LNCAP (cell line): ENCODE results near the gene HBM.

Experiments
- CTCF ChIP-seq: fragments of 450-650 bp; IDR thresholded peaks from 2 replicates; pipeline ENCODE4 v1.5.1; 2017; ENCODE audit warnings: mild to moderate bottlenecking

Gene HBM

DNA sequence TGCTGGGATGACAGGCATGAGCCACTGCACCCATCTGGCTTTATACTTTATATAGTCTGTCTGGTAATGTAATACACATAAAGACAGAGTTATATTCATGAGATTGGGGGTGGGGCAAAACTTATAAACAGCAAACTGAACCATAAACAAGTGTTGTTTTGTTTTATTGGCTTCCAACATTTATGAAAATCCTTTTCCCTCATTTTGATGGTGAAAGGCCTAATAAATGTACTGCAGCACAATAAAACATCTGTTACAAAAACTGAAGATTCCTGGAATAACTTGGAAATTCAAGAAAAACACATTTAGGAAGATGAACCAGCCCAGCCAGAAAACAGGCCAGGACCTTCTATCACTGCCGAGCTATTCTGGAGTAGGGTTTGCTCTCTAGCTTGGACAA lies 43.4 kb upstream of the HBM start:
- TF ChIP-seq CTCF: no peak

DNA sequence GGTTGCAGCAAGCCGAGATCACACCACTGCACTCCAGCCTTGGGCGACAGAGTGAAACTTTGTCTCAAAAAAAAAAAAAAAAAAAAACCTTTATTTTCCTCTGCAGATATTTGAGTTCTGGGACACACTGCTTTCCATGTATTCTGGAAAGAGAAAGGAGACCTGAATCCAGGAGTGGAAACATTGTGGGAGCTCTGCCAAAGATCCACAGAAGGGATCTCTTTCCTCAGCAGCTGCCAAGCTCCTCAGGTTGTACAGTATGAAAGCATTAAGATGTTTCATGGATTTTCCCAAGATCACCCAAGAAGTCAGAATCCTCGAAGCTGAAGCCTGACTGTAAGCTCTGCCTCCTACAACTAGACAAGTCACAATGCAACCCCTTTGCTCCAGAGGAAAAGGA lies 40.8 kb upstream of the HBM start:
- TF ChIP-seq CTCF: no peak

DNA sequence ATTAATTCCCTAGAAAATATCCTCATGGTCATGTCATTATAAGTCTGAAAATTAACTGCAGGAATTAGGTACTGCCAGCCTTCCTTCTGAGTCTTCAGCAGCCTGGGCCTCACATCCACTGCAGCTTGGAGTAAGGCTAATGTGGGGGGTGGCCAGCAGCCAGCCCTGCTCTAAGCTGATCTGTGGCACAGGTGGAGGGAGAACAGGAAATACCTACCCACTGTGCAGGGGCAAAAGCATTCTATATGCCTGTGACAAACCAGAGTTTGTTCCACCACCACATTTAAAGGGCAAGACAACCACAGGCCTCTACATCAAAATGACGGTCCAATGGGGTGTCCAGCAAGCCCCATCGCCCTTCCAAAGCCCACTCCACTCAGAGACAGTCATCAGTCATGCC lies 36.7 kb upstream of the HBM start:
- TF ChIP-seq CTCF: no peak

DNA sequence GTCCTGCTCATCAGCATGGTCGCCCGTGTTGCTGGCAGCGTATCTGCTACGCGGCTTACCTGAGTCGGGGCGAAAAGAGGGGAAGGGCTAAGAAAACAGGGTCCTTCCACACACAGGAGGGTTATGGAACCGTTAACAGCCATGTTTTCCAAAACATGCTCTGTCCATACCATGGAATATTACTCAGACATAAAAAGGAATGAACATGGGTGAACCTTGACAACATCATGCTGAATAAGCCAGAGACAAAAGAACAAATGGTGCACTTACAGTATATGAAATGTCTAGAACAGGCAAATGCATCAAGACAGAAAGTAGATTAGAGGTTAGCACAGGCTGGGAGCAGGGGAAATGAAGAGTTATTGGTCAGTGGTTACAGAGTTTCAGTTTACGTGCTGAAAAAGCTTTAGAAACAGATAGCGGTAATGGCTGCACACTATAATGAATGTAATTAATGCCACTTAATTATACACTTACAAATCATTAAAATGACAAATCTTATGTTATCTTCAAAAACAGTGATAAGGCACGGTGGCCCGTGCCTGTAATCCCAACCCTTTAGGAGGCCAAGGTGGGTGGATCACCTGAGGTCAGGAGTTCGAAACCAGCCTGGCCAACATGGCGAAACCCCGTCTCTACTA lies 35.1 kb upstream of the HBM start:
- TF ChIP-seq CTCF: no peak

GRCh38 chr16:132120-132519 lies 33.7 kb upstream of the HBM start:
- TF ChIP-seq CTCF: no peak

GRCh38 chr16:133716-134115 lies 32.1 kb upstream of the HBM start:
- TF ChIP-seq CTCF: no peak

DNA sequence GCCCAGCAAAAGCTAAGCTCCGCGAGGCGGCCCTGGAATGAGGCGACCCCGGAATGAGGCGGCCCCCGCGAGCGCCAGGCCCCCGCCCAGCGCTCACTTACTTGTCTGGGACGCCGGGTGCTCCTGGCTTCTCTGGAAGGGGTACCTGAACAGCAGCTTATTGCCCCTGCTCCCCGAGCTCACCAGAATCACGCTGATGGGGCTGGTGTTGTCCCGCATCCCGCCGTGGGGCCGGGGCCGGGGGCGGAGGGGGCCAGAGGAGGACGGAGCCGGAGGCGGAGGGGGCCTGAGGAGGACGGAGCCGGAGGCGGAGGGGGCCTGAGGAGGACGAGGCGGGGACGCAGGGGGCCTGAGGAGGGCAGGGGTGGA lies 27.7 kb upstream of the HBM start:
- no peak for TF ChIP-seq CTCF

DNA sequence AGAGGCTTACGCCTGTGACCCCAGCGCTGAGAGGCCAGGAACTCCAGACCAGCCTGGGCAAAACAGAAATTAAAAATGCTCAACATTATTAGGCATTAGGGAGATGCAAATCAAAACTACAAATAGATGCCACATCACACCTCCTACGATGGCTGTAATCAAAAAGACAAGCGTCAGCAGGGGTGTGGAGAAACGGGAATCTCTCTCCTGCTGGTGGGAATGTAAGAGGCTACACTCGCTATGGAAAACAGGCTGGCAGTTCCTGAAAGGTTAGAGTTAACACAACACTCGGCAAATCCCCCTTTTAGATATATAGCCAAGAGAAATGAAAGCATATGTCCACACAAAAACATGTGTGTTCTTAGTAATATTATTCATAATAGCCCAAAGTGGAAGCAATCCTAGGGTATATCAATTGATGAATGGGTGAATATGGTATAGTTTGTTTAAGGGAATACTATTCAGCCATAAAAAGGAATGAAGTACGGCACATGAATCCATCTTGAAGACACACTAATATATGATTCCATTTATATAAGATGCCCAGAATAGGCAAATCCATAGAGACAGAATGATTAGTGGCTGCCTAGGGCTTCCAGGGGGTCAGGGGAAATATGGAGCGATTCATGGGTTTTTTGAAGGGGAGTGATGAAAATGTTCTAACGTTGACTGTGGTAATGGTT lies 25.5 kb upstream of the HBM start:
- no peak for TF ChIP-seq CTCF
